Astrocyte (in vitro differentiated cells and primary cell): Measurements from ENCODE around the gene KCNG2.

Source experiments
- EZH2 ChIP-seq: IDR thresholded peaks from 2 replicates; pipeline ENCODE4 v1.6.1; 2012; ENCODE audit warnings: mild to moderate bottlenecking, low read length, inconsistent platforms; ENCODE audit not compliant: insufficient read depth
- TF ChIP-seq, protein P1 (sequence below): IDR thresholded peaks from 2 replicates; pipeline ENCODE4 v1.5.1; 2011; ENCODE audit warnings: low read depth, mild to moderate bottlenecking, inconsistent platforms, low read length, moderate library complexity; ENCODE audit not compliant: insufficient read depth

DNA sequence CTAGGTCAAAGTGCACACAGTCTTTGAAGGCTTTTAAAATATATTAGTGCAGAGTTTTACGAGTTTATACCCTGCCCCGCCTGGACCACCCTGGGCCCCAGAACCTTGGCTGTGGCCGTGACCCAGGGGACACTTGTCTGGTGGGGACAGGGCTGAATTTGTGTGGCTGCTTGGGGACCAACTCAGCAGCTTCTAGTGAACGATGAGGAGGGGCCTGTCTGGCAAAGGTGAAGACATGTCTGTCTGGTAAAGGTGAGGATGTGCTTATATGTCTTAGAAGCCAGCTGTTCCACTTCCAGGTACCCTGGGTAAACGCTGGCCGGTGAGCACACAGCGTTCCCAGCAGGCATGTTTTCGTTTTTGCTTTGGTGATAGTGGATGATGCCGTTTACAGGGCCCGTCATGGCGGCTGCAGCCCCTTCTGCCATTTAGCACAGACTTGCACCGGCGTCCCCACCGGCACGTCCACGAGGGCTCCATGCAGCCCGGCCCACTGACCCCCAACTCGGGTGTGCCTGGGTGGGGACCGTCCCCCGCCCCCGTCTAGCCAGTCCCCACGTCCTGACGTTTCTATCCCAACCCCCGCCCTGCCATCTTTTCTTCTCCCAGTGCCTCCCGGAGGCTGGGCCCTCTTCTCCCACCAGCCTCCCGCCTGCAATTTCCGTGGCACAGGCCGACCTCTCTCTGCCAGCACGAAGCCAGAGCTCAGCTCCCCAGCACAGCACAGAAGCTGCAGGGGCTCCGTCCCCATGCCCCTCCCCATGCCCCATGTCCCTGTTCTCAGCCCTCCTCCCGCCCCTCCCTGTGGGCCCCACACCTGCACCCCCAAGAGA is 85.9 kb downstream of the KCNG2 start:
- TF ChIP-seq, protein P1, sequence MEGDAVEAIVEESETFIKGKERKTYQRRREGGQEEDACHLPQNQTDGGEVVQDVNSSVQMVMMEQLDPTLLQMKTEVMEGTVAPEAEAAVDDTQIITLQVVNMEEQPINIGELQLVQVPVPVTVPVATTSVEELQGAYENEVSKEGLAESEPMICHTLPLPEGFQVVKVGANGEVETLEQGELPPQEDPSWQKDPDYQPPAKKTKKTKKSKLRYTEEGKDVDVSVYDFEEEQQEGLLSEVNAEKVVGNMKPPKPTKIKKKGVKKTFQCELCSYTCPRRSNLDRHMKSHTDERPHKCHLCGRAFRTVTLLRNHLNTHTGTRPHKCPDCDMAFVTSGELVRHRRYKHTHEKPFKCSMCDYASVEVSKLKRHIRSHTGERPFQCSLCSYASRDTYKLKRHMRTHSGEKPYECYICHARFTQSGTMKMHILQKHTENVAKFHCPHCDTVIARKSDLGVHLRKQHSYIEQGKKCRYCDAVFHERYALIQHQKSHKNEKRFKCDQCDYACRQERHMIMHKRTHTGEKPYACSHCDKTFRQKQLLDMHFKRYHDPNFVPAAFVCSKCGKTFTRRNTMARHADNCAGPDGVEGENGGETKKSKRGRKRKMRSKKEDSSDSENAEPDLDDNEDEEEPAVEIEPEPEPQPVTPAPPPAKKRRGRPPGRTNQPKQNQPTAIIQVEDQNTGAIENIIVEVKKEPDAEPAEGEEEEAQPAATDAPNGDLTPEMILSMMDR: no peak
- TF ChIP-seq EZH2: no peak
